HepG2 (cell line): ENCODE results near the gene CCR8.

Experiments used
- CREM ChIP-seq, 2 experiments: sonication (generic) in 1 of 2; formaldehyde crosslinking in 1 of 2; IDR thresholded peaks; 2 replicates each; pipeline versions ENCODE4 v1.4.0 to v1.6.1; 2016 to 2020; ENCODE audit warnings: antibody characterized with exemption in 1 of 2, mild to moderate bottlenecking in 1 of 2, missing genetic modification reagents in 1 of 2
- CTCF ChIP-seq: sonication (generic); formaldehyde crosslinking; IDR thresholded peaks from 2 replicates; pipeline ENCODE4 v1.5.0; 2020; ENCODE audit warnings: mild to moderate bottlenecking, missing genetic modification reagents, moderate library complexity
- EP300 ChIP-seq, 3 experiments: sonication (generic) in 1 of 3; formaldehyde crosslinking in 1 of 3; IDR thresholded peaks; 2 replicates each; pipeline versions ENCODE4 v1.5.1 to v1.6.1; 2011 to 2020; ENCODE audit warnings: low read depth in 2 of 3, low read length in 2 of 3, borderline replicate concordance in 1 of 3, improper control_type of control experiment in 1 of 3, mild to moderate bottlenecking in 1 of 3, missing genetic modification reagents in 1 of 3, moderate library complexity in 1 of 3
- EZH2 ChIP-seq: conservative IDR thresholded peaks from 2 replicates; pipeline ENCODE4 v1.6.1; 2012; ENCODE audit warnings: mild to moderate bottlenecking, low read depth, low read length, moderate library complexity
- GABPA ChIP-seq, 2 experiments: IDR thresholded peaks; 2 replicates each; pipeline ENCODE4 v1.6.1; 2011 to 2016; ENCODE audit warnings: low read depth in 2 of 2, low read length in 1 of 2, missing biosample characterization in 1 of 2, missing genetic modification characterization in 1 of 2
- GATA4 ChIP-seq: sonication (generic); IDR thresholded peaks from 2 replicates; pipeline ENCODE4 v1.6.1; 2016; ENCODE audit warnings: antibody characterized with exemption, low read depth, borderline replicate concordance
- MAFF ChIP-seq: IDR thresholded peaks from 2 replicates; pipeline ENCODE4 v1.6.1; 2011; ENCODE audit warnings: low read depth, low read length, improper control_type of control experiment
- NR0B2 ChIP-seq: sonication (generic); formaldehyde crosslinking; IDR thresholded peaks from 2 replicates; pipeline ENCODE4 v1.4.0; 2020; ENCODE audit warnings: mild to moderate bottlenecking, missing genetic modification reagents
- POLR2A ChIP-seq, 2 experiments: IDR thresholded peaks; 2 replicates each; pipeline ENCODE4 v1.6.1; 2011; ENCODE audit warnings: low read depth in 2 of 2, low read length in 2 of 2, mild to moderate bottlenecking in 1 of 2, moderate library complexity in 1 of 2; ENCODE audit not compliant: insufficient read depth in 1 of 2
- ZFP36 ChIP-seq: fragments of 150-350 bp; IDR thresholded peaks from 2 replicates; pipeline ENCODE4 v1.6.1; 2018; ENCODE audit warnings: borderline replicate concordance, low read length, low read depth; ENCODE audit not compliant: partially characterized antibody

- TF ChIP-seq GATA4 (no peak), ZFP36 (no peak), CREM (IDR thresholded peaks at IDR 0.05) (no peak), CREM (CRISPR knock-in tag; IDR thresholded peaks at IDR 0.05) (no peak), GABPA (IDR thresholded peaks at IDR 0.05; ENCODE audit: low read depth, low read length) (no peak), GABPA (CRISPR knock-in tag; IDR thresholded peaks at IDR 0.05; ENCODE audit: low read depth) (no peak), MAFF (no peak), EP300 (IDR thresholded peaks at IDR 0.05; ENCODE audit: low read depth in 2 of 2, low read length in 2 of 2) (no peak), EP300 (CRISPR knock-in tag; IDR thresholded peaks at IDR 0.05; ENCODE audit: borderline replicate concordance) (no peak), POLR2A (IDR thresholded peaks at IDR 0.05; ENCODE audit: insufficient read depth in 1 of 2, low read depth in 2 of 2, low read length in 2 of 2) (no peak), NR0B2 (CRISPR knock-in tag) (no peak), CTCF (no peak), EZH2 (no peak)
These were observed 11.2 kb upstream of the CCR8 start for GRCh38 chr3:39318301-39318700.
